ENCODE results near the gene RNASE4.
A peak's percentile ranks its signal among the peaks of the same experiment; 100 is the strongest.
"Not testable (repeated sequence)": the region's sequence is repeated elsewhere in the genome, so short reads cannot be mapped to it uniquely, and the experiment has no call there.

Gene RNASE4

GRCh38 chr14:20698934-20699333 lies 14.6 kb downstream of the RNASE4 start:
- no peak for DNase-seq (ENCODE audit: low read depth, low spot score)

GRCh38 chr14:20699931-20700330 lies 15.6 kb downstream of the RNASE4 start:
- no peak for DNase-seq (ENCODE audit: low read depth, low spot score)

GRCh38 chr14:20700965-20701364 lies 16.6 kb downstream of the RNASE4 start:
- DNase-seq (ENCODE audit: low read depth, low spot score): not testable (repeated sequence)

- peak; percentile 59 for DNase-seq (ENCODE audit: low read depth, low spot score)
Measured at GRCh38 chr14:20706657-20707355, 22.4 kb downstream of the RNASE4 start.

- no peak for DNase-seq (ENCODE audit: low read depth, low spot score)
Measured at GRCh38 chr14:20707622-20708021, 23.3 kb downstream of the RNASE4 start.

GRCh38 chr14:20711261-20711660 lies 26.9 kb downstream of the RNASE4 start:
- no peak for DNase-seq (ENCODE audit: low read depth, low spot score)

- DNase-seq (ENCODE audit: low read depth, low spot score): no peak
Measured at GRCh38 chr14:20711685-20712084, 27.3 kb downstream of the RNASE4 start.

GRCh38 chr14:20712904-20713303 lies 28.5 kb downstream of the RNASE4 start:
- DNase-seq (ENCODE audit: low read depth, low spot score): no peak

GRCh38 chr14:20714593-20715250 lies 30.4 kb downstream of the RNASE4 start:
- DNase-seq (ENCODE audit: low read depth, low spot score): no peak

GRCh38 chr14:20719777-20720176 lies 35.4 kb downstream of the RNASE4 start:
- no peak for DNase-seq (ENCODE audit: low read depth, low spot score)

GRCh38 chr14:20720741-20721140 lies 36.4 kb downstream of the RNASE4 start:
- no peak for DNase-seq (ENCODE audit: low read depth, low spot score)

GRCh38 chr14:20722016-20722415 lies 37.7 kb downstream of the RNASE4 start:
- DNase-seq (ENCODE audit: low read depth, low spot score): no peak

- no peak for DNase-seq (ENCODE audit: low read depth, low spot score)
Measured at GRCh38 chr14:20723488-20723887, 39.1 kb downstream of the RNASE4 start.

GRCh38 chr14:20726121-20726520 lies 41.8 kb downstream of the RNASE4 start:
- DNase-seq (ENCODE audit: low read depth, low spot score): not testable (repeated sequence)

- no peak for DNase-seq (ENCODE audit: low read depth, low spot score)
Measured at GRCh38 chr14:20726531-20726930, 42.2 kb downstream of the RNASE4 start.

GRCh38 chr14:20730891-20731290 lies 46.5 kb downstream of the RNASE4 start:
- DNase-seq (ENCODE audit: low read depth, low spot score): no peak

- DNase-seq (ENCODE audit: low read depth, low spot score): peak; percentile 5
Measured at GRCh38 chr14:20732477-20732876, 48.1 kb downstream of the RNASE4 start.

- no peak for DNase-seq (ENCODE audit: low read depth, low spot score)
Measured at GRCh38 chr14:20732979-20733635, 48.7 kb downstream of the RNASE4 start.

GRCh38 chr14:20733684-20734429 lies 49.5 kb downstream of the RNASE4 start:
- no peak for DNase-seq (ENCODE audit: low read depth, low spot score)

- no peak for DNase-seq (ENCODE audit: low read depth, low spot score)
Measured at GRCh38 chr14:20734430-20734806, 50.1 kb downstream of the RNASE4 start.

- not testable (repeated sequence) for DNase-seq (ENCODE audit: low read depth, low spot score)
Measured at GRCh38 chr14:20738292-20738691, 53.9 kb downstream of the RNASE4 start.

- DNase-seq (ENCODE audit: low read depth, low spot score): no peak
Measured at GRCh38 chr14:20742132-20742531, 57.8 kb downstream of the RNASE4 start.

All from iPS DF 19.7 (cell line).